NCI-H774 (cell line): ENCODE results near the gene KIAA1614.

Experiments
- DNase-seq: peaks from one replicate; lab custom pipeline; 2025; lab: John Stamatoyannopoulos, UW

Gene KIAA1614, protein sequence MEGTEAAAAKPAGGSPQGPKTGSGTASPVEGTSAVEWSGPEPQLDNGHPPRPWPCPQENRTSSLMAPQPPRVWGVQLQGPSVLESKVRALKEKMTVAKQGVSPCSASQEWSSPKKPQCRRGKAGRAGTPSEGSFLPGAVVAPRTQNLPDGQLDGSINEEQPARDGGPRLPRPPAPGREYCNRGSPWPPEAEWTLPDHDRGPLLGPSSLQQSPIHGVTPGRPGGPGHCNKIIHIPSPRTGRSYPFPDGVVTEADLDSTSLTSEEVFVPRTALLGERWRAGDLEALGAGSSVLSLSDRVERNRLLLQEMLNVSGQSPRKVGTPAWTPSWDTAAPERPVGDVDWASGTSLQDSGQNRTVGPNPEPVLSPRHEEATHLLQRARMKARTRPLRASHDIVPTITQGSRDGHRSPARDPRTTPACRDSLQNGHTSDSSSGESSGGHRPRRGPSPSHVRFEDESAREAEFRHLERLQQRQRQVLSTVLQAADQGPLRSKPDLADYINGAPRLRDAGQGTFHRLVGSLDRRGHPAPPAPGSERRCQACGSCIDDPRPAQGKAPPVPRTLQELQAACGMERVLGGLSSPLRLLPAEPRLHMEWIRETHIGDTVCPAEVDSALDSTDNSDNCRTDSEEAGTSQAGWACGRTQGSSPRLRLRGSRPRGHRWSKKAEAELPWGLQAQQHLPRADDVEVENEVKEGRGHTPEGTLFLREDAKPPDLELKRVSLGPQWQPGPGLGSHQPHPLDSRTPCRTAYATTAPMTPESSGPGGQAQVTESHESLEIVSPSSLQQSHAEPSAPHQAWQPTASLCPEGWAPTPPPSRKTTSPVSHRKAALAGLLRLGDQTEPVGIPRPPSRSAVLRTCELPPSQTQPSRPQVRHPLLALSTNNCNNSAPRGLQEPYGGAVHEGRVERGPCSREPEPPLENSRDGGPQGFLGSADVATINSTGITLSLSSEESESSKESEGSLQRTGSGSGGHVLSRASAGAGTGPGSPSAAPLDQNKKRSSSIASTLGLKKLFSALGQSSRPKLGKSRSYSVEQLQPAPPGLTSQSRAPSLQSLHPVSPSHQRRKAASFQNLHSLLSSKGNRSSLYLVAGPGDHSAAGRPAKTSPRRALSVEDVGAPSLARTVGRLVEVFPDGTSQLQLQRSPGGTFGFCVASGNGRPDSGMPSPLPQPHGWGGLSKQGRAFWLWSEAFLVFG

DNA sequence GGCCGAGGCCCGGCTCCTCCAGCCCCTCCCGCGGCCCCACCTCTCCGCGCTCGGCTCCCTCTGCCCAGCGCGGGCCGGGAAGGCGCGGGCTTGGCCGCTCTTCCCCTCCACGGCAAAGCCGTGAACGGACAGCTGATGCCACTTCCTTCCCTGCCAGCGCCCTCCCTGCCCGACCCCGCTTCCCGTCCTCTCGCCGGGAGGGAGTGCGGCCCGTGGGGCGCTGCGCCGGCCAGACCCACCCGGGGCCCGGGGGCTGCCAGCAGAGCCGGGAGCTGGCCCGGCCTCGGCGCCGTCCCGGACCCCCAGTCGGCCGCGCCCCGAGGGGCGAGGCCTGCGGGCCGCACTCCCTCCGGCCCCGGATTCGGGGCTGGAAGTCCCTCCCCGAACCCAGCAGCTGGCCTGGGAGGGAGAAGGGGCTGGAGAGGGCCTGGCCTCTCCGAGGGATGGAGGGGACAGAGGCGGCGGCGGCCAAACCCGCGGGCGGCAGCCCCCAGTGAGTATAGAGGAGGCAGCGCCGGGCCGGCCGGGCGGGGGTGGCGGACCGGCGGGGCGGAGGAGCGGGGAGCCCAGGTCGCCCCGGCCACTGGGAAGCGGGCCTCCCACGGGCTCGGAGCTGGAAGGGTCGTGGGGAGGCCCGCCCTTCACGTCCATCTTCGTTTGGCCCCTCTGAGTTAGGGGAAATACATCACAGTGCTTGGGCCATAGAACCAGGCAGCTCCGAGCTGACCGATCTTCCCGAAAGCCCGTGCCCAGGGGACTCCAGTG, at the start of gene KIAA1614:
KIAA1614 (plus strand) TSS at position 97 of the 765 bp plus-strand sequence; CDS start at position 444, 347 bp downstream.
- DNase-seq: no peak

- DNase-seq: peak; percentile 37
Measured at GRCh38 chr1:180863158-180863775, 49.4 kb upstream of the KIAA1614 start.

DNA sequence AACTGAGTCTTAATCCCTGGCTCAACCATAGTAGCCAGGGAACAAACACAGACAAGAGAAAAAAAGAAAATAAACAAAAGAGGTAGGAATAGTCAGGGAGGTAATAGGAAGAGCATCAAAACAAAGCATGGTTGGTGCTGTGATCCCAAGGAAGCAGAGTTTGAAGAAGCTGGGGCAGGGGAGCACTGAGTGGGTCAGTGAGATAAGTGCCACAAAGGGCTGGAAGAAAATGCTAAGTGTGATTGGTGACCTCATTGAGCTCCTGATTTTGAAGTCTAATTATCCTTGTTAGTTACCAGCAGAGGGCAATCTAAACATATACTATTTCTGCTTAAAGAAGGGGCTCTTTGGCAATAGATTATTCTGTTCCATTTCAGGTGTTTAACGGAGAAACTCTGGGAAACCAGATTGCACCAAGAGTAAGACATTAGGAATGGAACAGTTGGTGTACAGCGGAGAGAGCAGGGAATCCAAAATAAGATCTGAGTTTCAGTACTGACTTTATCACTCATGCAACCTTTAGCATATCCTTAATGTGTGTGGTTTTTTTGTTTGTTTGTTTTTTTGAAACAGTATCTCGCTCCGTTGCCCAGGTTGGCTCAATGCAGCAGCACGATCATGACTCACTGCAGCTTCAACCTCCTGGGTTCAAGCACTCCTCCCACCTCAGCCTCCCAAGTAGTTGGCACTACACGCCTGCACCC, 30.7 kb upstream of the KIAA1614 start:
- no peak for DNase-seq

- no peak for DNase-seq
Measured at GRCh38 chr1:180884588-180885300, 28.0 kb upstream of the KIAA1614 start.

DNA sequence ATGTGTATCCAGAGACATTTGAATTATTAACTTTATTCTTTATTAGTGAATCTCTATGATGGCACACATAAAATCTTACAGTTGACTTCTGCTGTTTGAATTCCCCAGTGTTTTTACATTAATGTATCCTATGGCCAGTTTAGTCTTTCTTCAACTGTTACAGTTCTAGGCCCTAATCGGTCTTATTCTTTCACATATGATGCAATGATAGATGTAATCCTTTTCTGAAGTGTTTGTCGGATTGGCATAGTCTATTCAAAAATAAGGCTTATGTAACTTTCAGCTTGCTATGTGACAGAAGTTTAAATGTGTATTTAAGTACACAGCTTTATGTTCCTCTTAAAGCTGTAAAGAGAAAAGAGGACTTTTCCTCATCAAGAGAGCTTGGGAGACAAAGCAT, 26.4 kb upstream of the KIAA1614 start:
- DNase-seq: no peak

- no peak for DNase-seq
Measured at GRCh38 chr1:180887841-180888240, 24.9 kb upstream of the KIAA1614 start.

DNA sequence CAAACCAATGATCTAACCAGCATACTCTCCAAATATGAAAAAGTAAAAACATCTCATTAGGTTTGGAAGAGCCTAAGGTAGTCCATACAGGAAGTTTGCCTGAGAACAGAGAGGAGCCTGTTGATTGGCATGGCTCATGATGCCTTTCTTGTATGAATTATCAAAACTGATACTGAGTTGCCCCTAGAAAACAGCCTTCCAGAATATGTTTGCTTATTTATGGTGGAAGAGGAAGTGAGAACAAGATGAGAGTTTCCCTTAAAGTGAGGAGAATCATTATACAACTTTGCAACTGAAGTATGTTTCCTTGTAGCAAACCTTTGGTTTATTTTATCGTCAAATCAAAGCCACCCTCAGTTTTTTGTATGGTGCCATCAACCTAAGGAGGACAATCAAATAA, 23.8 kb upstream of the KIAA1614 start:
- no peak for DNase-seq

- DNase-seq: no peak
Measured at GRCh38 chr1:180889325-180889724, 23.4 kb upstream of the KIAA1614 start.

DNA sequence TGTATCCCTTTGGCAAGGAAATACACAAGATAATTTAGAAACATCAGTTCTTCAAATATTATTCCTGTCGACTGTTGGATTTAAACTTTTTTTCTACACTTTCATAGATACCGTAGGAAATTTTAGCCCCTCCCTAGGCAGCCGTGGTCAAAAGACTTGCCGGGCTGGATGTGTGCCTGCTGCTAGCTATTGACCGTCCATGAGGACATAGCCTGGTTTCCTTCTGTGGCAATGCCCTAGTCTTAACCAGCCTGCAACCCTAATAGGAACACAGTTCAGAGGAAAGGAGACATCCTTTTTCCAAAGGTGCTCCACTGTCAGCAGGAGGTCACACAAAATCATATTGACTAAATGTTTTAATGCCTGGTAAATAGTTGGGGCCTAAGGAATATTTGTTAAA, 20.4 kb upstream of the KIAA1614 start:
- no peak for DNase-seq

GRCh38 chr1:180892675-180893074, 20.0 kb upstream of the KIAA1614 start:
- DNase-seq: no peak

DNA sequence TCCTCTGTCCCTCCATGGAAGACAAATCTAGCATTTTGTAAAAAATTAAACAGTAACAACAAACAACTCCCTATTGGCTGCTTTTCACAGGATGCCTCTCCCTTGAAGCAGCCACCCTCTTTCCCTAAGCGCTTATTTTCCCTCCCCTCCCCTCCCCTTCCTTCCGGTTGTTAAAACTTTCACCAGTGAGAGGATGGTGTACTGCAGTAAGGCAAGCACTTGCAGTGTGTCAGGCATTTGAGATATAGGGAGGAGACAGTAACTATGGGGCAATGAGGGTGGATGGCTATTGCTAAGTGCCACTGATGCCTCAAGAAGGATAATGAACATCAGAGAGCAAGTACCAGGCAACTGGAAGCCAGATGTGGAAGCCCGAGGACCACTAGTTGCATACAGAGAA, 19.1 kb upstream of the KIAA1614 start:
- no peak for DNase-seq

DNA sequence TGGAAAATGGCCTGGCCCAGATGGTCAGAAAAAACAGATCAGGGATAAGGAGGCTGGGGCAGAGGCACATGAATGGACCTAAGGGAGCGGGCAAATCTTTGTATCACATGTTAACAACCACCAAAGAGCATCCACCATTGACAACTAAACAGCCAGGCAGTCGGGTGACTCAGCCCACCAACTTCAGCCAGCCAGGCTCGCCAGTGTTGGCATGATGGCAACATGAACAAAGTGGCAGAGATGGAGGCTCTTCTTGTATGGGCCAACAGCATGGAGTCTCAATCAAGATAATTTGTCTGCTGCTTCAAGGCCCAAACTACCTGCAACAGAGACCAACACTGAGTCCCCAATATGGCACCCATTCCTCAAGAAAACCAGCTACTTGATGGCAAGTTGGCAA, 16.5 kb upstream of the KIAA1614 start:
- no peak for DNase-seq

DNA sequence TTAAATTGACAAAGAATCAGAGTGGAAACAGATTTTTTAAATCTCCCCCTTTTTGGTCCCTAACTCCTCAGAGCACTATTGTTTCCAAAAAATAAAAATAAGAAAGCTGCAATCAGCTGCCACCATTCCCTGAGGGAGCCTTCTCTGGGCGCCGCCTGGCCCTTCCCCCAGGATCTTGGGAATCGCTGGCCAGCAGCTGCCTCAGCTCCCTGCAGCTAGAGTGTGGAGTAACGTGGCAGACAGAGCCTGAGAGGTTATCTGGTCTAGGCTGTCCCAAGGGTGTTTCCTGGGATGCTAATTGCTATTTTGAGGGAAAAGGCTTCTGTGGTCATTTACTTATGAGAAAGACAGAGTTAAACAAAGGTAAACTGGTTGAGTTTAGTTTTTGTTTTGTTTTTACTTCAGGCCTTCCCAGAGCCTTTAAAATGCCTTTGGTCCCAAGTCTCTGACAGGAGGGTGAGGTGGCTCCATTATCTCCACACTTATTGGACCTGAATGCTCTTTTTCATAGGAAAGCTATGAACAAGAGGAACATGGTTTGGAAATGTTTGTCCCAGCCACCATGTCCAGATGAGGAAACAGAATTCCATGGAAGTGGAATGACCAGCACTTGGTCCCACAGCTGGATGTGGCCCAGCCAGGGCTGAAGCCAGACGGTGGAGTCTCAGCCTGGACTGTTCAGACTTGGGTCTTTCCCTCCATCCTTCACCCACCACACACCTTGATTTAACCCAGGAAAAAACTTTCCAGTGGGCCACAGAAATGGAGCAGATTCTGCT, 14.1 kb upstream of the KIAA1614 start:
- DNase-seq: no peak

GRCh38 chr1:180899262-180899661, 13.4 kb upstream of the KIAA1614 start:
- DNase-seq: no peak

- DNase-seq: no peak
Measured at GRCh38 chr1:180901076-180901990, 11.4 kb upstream of the KIAA1614 start.

DNA sequence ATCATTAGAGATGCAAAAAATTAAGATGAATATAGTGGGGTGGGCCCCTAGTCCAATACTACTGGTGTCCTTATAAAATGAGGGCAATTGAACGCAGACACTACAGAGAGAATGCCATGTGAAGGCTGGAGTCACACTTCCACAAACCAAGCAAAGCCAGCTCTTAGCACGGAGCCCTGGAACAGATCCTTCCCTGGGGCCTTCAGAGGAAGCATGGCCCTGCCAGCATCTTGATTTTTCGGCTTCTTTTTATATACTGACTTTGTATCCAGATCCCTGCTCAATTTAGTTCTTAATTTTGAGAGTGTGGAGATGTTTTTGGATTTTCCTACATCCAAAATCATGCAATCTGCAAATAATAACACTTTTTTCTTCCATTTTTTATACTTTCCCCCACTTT, 10.2 kb upstream of the KIAA1614 start:
- DNase-seq: no peak

DNA sequence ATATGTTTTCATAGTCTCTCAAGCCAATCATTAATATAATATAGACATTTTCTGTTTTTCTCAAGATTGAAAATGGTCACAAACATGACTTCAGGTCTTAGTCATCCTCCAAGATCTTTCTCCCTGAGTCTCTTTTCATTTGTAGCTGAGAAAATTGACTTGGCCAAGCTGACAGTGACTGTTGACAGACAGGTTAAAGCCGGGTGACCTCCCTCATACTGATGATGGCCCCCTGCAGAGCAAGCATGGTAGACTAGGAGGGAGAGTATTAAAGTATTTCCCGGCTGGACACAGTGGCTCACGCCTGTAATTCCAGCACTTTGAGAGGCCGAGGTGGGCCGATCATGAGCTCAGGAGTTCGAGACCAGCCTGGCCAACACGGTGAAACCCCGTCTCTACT, 6.8 kb upstream of the KIAA1614 start:
- no peak for DNase-seq

DNA sequence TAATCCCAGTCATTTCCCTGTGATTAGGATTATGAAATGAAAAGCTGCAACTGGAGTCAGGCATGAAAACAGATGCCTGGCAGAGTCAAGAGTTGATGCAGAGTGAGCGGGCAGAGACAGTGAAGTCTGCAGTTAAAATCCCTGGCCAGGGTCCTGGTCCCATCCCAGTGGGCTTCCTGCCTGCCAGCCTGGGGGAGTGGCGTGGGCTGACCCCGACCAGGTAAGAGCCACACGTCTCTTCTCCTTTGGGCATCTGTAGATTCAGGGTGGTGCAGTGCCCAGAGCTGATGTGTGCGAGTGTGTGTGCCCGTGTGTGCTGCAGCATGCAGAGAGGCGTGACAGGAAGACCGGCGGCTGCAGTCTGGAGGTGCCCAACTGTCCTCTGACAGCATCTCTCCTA, 6.2 kb upstream of the KIAA1614 start:
- no peak for DNase-seq
